GM12874 (cell line): Measurements from ENCODE around the gene LMTK3.

Source experiments
- CTCF ChIP-seq: IDR thresholded peaks from 2 replicates; pipeline ENCODE4 v1.5.1; 2011; ENCODE audit warnings: low read depth, mild to moderate bottlenecking, control low read depth, low read length, moderate library complexity; ENCODE audit not compliant: insufficient read depth

Gene LMTK3

GRCh38 chr19:48455171-48455907, 56.3 kb downstream of the LMTK3 start, which contains the start of gene KCNJ14:
Gene KCNJ14 (plus strand): TSS chr19:48455574. CDS start chr19:48461725, 6,151 bp downstream.
- no peak for TF ChIP-seq CTCF

- TF ChIP-seq CTCF, result no peak
Measured at GRCh38 chr19:48454150-48454730, 57.4 kb downstream of the LMTK3 start.

- no peak for TF ChIP-seq CTCF
Measured at GRCh38 chr19:48452289-48453190, 59.1 kb downstream of the LMTK3 start.

- TF ChIP-seq CTCF, result no peak
Measured at GRCh38 chr19:48451624-48452023, 60.0 kb downstream of the LMTK3 start.

GRCh38 chr19:48450863-48451262, 60.8 kb downstream of the LMTK3 start:
- no peak for TF ChIP-seq CTCF

GRCh38 chr19:48450441-48450840, 61.2 kb downstream of the LMTK3 start:
- TF ChIP-seq CTCF, result no peak

GRCh38 chr19:48448563-48448962, 63.1 kb downstream of the LMTK3 start:
- TF ChIP-seq CTCF, result no peak
